NCI-H774 (cell line): ENCODE measurements around the gene USE1.
A peak's percentile ranks its signal among the peaks of the same experiment; 100 is the strongest.
"Not testable (repeated sequence)": the region's sequence is repeated elsewhere in the genome, so short reads cannot be mapped to it uniquely, and the experiment has no call there.

Experiments used
- DNase-seq: peaks from one replicate; lab custom pipeline; 2025; lab: John Stamatoyannopoulos, UW

The USE1 gene, protein sequence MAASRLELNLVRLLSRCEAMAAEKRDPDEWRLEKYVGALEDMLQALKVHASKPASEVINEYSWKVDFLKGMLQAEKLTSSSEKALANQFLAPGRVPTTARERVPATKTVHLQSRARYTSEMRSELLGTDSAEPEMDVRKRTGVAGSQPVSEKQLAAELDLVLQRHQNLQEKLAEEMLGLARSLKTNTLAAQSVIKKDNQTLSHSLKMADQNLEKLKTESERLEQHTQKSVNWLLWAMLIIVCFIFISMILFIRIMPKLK

GRCh38 chr19:17215127-17215971, at the start of gene USE1:
Gene USE1 (plus strand): TSS chr19:17215357. CDS start chr19:17215406, 49 bp downstream.
- peak; percentile 91 for DNase-seq

DNA sequence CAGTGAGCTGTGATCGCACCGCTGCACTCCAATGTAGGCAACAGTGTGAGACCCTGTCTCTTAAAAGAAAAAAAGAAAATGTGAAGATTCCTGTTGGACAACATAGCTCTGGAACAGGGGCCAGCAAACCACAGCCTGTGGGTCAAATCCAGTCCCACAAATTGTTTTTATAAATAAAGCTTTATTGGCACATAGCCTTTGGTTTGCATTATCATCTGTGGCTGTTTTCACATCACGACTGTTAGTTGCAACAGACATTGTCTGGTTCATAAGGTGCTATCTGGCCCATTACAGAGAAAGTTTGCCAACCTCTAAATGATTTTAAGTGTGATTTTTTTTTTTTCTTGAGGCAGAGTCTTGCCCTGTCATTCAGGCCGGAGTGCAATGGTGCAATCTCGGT, 49.4 kb upstream of the USE1 start:
- DNase-seq, result no peak

DNA sequence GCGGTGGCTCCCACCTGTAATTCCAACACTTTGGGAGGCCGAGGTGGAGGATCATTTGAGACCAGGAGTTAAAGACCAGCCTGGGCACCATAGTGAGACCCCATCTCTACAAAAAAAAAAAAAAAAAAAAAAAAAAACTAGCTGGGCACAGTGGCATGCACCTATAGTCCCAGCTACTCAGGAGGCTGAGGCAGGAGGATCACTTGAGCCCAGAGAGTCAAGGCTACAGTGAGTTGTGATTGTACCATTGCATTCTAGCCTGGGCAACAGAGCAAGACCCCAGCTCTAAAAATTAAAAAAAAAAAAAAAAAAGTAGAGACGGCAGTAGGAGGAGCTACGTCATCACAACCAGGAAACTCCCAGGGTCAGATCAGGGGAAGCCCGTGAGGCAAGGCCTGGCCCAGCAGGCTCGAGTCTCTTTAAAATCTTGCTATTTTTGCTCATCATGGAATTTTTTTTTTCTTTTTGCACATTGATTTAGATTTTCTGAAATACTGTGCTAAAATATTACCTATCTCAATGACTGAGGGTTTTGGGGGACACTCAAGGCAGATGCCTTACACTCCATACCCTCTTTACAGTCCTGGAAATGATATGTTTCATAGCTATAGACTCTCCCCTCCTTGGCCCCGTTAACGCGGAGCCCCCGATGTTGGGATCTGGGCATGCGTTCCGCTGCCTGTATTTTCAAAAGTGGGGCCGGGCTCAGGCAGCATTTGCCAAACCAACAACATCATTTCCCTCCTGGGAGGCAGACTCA, 44.4 kb upstream of the USE1 start:
- no peak for DNase-seq

GRCh38 chr19:17171874-17172273, 43.3 kb upstream of the USE1 start:
- DNase-seq, result no peak

- no peak for DNase-seq
Observed at GRCh38 chr19:17172624-17173345, 42.4 kb upstream of the USE1 start.

DNA sequence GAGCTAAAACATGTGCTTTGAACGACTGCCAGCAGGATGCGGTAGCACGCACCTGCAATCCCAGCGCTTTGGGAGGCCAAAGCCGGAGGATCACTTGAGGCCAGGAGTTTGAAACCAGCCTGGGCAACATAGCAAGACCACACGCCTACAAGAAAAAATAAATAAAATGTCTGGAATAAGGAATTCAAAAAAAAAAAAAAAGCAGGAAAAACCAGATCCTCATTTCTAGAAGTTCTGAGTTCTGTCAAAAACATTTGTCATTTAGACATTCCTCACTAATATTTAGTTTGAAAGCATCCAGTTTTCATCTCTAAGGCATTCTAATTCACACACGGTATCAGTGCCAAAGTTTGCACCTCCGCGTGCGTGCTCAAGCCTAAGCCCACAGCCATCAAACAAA, 36.9 kb upstream of the USE1 start:
- DNase-seq, result no peak

- no peak for DNase-seq
Observed at GRCh38 chr19:17180997-17181702, 34.0 kb upstream of the USE1 start.

DNA sequence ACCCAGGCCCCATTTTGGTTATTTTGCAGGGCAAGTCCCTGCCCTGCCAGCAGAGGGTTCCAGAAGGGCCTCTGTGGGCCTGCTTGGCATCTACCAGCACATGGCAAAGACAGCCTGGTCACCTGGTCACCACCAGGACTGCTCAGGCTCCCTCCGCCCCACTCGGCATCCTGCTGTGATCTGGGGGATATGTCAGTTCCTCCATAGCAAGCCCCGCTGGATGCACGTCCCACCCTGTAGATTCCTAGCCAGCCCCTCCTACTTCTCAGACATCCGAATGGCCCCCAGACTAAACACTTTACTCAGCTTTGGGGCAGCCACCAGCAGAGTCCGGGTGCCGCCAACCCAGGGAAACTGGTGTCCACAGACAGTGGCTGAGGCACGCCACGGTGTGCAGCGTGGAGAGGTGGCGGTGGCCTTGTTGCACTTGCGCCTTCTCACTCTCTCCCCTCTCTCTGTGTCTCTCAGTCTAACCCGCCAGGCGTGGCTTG, 31.8 kb upstream of the USE1 start:
- DNase-seq, result no peak

DNA sequence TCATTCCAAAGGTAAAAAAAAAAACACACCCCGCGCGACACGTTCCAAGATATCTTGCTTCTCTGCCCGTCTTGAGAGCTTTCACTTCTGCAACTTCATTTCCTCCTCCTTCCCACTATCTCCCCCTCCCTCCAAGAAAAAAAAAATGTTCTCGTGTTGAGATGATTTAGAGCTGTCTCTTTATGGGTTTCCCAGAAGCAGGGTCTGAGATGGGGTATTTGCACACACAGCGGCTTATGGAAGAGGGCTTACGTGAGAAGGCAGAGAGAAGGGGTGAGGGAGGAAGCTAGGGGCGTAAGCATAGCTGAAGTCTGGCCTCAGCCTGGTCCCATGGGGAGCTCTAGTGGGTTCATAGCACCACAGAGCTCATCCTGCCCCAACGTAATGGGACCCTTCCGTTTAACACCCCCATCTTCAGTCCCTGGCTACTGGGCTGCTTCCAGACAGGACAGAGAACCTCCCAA, 31.3 kb upstream of the USE1 start:
- DNase-seq, result no peak

- DNase-seq, result no peak
Observed at GRCh38 chr19:17184371-17184841, 30.8 kb upstream of the USE1 start.

DNA sequence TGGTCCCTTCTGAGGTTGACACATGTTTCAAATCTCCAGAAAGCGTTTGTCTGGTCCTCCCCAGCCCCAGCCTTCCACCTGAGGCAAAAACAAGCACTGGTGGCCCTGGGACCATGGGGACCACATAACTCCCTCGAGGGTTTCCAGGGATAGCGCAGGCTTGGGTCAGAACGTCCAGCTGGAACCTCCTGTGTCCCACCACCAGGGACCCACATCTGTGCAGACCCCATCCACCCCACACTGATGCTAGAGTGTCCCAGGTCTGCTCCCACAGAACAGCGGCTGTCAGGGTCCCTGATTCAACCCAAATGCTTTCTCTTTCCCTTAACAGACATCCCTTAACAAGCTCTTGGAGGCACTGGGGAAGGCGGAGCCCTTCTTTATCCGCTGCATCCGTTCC, 29.6 kb upstream of the USE1 start:
- DNase-seq, result no peak

- DNase-seq, result not testable (repeated sequence)
Observed at GRCh38 chr19:17191736-17192135, 23.4 kb upstream of the USE1 start.

GRCh38 chr19:17192751-17193150, 22.4 kb upstream of the USE1 start:
- no peak for DNase-seq

DNA sequence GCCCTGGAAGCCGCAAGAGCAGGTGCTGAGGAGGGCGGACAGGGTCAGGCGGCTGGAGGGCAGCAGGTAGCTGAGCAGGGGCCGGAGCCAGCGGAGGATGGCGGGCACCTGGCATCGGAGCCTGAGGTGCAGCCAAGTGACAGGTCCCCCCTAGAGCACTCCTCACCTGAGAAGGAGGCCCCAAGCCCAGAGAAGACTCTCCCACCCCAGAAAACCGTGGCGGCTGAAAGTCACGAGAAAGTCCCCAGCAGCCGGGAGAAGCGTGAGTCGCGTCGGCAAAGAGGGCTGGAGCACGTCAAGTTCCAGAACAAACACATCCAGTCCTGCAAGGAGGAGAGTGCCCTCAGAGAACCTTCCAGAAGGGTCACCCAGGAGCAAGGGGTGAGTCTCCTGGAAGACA, 20.5 kb upstream of the USE1 start:
- no peak for DNase-seq

- no peak for DNase-seq
Observed at GRCh38 chr19:17195106-17195505, 20.1 kb upstream of the USE1 start.

GRCh38 chr19:17196610-17197009, 18.5 kb upstream of the USE1 start:
- DNase-seq, result no peak

- DNase-seq, result no peak
Observed at GRCh38 chr19:17197666-17198065, 17.5 kb upstream of the USE1 start.

DNA sequence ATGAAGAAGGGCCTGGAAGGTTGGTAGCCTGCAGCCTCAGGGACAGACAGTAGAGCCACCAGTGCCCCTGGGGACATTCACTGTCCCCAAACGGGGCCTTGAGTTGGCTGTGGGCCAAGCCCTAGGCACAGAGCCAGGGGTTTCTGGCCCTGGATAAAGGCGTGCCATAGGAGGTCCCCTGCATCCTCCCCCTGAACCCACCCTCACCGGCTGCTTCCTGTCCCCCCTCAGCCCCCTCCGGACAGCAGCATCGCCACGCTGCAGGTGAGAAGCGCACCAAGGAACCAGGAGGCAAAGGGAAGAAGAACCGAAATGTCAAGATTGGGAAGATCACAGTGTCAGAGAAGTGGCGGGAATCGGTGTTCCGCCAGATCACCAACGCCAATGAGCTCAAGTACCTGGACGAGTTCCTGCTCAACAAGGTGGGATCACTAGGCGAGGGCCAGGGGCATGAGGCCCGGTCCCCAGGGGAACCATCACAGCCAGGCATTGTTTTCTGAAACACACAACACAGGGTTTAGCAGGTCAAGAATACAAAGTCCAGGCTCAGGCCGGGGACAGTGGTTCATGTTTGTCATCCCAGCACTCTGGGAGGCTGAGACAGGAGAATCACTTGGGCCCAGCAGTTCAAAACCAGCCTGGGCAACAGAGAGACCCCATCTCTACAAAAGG, 14.6 kb upstream of the USE1 start:
- DNase-seq, result no peak

DNA sequence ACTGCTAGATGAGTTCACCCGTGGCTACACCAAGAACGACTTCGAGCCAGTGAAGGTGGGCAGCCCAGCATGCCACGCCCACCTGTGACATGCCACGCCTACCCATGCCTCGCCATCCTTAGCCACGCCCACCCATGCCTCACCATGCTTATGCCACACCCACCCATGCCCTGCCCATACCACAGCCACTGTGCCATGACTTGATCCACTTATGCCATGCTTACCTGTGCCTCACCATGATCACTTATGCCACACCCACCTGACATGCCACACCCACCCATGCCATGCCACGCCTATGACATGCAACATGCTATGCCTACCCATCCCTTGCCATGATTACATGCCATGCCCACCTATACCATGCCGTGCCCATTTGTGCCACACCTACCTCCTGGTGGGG, 12.9 kb upstream of the USE1 start:
- no peak for DNase-seq

- DNase-seq, result no peak
Observed at GRCh38 chr19:17202713-17203112, 12.4 kb upstream of the USE1 start.
